Astrocyte of the hippocampus (primary cell): ENCODE measurements around the gene PRRC2A.

Experiments used
- DNase-seq: peaks from one replicate; pipeline ENCODE4 v3.0.0; 2011; ENCODE audit warnings: low read depth, low spot score

Gene PRRC2A

GRCh38 chr6:31622684-31623091 lies 2.2 kb downstream of the PRRC2A start:
- peak; percentile 11 for DNase-seq

- no peak for DNase-seq
These were observed 3.6 kb downstream of the PRRC2A start for GRCh38 chr6:31624070-31624469.

GRCh38 chr6:31626952-31627351 lies 6.4 kb downstream of the PRRC2A start:
- no peak for DNase-seq

DNA sequence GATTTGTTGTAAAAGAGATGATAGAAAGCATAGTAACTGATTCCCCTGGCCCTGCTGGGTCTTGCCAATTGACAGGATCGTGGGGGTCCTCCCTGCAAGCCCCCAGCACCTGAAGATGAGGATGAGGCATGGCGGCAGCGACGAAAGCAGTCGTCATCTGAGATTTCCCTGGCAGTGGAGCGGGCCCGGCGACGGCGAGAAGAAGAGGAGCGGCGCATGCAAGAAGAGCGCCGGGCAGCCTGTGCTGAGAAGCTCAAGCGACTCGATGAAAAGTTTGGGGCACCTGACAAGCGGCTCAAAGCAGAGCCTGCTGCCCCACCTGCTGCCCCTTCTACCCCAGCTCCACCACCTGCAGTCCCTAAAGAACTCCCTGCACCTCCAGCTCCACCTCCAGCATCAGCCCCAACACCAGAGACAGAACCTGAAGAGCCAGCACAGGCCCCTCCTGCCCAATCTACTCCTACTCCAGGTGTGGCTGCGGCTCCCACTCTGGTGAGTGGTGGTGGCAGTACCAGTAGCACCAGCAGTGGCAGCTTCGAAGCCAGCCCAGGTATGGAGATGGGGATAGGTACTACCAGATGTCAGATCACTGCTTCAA lies 7.3 kb downstream of the PRRC2A start:
- DNase-seq, result no peak

- no peak for DNase-seq
These were observed 8.5 kb downstream of the PRRC2A start for GRCh38 chr6:31629014-31629413.

- no peak for DNase-seq
These were observed 9.8 kb downstream of the PRRC2A start for GRCh38 chr6:31630177-31630934.

- no peak for DNase-seq
These were observed 10.7 kb downstream of the PRRC2A start for GRCh38 chr6:31631209-31631608.

DNA sequence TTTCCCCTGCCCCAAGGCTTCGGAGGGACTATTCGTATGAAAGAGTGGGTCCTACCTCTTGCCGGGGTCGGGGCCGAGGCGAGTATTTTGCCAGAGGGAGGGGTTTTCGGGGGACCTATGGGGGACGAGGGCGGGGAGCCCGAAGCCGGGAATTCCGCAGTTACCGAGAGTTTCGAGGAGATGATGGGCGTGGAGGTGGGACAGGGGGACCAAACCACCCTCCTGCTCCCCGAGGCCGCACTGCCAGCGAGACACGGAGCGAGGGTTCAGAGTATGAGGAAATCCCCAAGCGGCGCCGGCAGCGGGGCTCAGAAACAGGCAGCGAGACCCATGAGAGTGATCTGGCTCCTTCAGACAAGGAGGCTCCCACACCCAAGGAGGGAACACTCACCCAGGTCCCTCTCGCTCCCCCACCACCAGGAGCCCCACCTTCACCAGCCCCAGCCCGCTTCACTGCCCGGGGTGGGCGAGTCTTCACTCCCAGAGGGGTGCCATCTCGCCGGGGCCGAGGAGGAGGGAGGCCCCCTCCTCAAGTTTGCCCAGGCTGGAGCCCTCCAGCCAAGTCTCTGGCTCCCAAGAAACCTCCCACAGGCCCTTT lies 11.3 kb downstream of the PRRC2A start:
- no peak for DNase-seq

DNA sequence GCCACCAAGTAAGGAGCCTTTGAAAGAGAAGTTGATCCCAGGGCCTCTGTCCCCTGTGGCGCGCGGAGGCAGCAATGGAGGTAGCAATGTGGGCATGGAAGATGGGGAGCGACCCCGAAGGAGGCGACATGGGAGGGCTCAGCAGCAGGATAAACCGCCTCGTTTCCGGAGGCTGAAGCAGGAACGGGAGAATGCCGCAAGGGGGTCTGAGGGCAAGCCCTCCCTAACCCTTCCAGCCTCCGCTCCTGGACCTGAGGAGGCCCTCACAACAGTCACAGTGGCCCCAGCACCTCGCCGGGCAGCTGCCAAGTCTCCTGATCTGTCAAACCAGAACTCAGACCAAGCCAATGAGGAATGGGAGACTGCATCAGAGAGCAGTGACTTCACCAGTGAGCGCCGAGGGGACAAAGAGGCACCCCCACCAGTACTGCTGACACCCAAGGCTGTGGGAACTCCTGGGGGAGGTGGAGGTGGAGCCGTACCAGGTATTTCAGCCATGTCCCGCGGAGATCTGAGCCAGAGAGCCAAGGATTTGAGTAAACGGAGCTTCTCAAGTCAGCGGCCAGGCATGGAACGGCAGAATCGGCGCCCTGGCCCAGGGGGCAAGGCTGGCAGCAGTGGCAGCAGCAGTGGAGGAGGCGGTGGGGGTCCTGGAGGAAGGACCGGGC lies 11.9 kb downstream of the PRRC2A start:
- DNase-seq, result no peak

DNA sequence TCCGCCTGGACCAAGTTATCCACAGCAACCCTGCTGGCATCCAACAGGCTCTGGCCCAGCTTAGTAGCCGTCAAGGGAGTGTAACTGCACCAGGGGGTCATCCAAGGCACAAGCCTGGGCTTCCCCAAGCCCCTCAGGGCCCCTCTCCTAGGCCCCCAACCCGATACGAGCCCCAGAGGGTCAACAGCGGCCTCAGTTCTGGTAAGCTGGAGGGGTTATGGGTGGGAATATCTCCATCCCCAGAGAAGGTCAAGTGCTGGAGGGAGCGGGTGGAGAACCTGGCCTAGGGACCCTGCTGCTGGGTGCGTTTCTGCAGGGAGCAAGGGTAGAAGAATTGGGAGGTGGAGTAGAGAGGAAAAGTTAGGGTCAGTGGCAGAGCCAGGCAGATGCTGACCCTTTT lies 12.9 kb downstream of the PRRC2A start:
- no peak for DNase-seq

DNA sequence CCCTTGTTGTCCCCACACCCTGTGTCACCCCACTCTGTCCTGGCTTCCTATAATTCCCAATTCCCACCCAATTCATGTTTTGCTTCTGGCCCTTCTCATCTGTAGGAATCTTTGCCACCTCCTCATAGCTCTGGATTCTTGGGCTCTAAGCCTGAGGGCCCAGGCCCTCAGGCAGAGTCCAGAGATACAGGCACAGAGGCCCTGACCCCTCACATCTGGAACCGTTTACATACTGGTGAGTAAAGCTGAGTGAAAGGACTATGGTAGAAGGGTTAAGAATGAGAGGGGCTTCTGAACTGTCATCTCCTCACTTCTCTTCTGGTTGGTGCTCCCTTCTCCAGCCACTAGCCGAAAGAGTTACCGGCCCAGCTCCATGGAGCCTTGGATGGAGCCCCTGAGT lies 13.6 kb downstream of the PRRC2A start:
- no peak for DNase-seq

GRCh38 chr6:31634969-31635575 lies 14.6 kb downstream of the PRRC2A start:
- DNase-seq, result no peak

- DNase-seq, result no peak
These were observed 16.4 kb downstream of the PRRC2A start for GRCh38 chr6:31636698-31637596.

GRCh38 chr6:31639043-31639442 lies 18.5 kb downstream of the PRRC2A start:
- DNase-seq, result no peak

GRCh38 chr6:31639449-31639861 lies 18.9 kb downstream of the PRRC2A start:
- peak; percentile 59 for DNase-seq

GRCh38 chr6:31640612-31641011 lies 20.1 kb downstream of the PRRC2A start:
- DNase-seq, result no peak

- no peak for DNase-seq
These were observed 20.9 kb downstream of the PRRC2A start for GRCh38 chr6:31641370-31641769.

DNA sequence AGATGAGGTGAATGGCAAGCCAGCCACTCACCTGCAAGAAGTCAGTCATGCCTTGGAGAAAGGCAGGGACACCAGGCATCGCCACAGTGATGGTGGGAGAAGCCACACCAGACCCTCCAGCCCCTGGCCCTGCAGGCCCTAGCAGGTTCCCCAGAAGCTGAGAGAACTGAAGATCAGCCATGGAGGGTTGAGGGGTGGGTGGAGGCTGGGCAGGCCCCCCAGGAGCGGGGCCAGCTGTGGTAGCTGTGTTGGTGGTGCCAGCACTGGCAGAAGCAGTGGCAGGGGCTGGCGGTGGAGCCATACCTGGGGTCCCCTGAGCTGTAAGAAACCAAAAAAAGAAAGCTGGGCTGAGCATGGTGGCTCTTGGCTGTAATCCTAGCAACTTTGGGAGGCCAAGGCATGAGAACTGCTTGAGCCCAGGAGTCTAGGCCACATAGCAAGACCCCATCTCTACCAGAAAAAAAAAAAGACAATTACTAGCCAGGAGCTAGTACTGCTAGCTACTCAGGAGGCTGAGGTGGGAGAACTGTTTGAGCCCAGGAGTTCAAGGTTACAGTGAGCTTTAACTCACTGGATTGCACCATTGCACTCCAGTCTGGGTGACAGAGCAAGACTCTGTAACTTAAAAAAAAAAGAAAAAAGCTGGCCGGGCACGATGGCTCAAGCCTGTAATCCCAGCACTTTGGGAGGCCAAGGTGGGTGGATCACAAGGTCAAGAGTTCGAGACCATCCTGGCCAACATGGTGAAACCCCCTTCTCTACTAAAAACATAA lies 22.5 kb downstream of the PRRC2A start:
- no peak for DNase-seq

DNA sequence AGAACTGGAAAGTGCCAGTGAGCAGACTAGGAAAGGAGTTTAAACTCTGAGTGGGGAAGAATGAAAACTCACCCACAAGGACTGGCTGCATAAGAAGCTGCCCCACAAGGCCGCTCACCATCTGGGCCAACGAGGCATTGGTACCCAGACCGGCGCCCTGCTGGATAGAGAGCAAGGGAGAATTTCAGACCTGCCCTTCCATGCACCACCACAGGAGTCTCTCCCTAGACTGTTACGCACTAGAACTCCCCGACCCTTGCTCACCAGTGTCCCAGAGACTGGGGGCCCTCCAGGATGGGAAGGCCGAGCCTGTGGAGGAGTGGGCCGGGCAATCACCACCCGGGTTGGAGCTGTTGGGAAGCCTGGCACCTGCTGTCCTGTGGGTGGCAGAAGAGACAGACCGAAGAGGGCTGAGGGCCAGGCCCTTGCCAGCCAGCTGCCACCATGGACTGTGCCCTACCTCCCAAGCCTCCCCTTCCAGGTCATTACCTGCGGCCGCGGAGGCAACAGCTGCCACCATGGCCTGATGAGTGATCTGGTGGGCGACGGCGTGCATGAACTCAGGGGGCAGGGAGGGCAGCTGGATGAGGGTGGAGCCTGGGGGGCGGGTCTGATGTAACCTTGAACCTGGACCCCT lies 23.4 kb downstream of the PRRC2A start:
- no peak for DNase-seq

- no peak for DNase-seq
These were observed 24.8 kb downstream of the PRRC2A start for GRCh38 chr6:31645325-31645724.
